KMS-11 (cell line): ENCODE measurements around the gene ATRNL1.

Experiments used
- H2AFZ ChIP-seq: fragments of 200-600 bp; sonication (generic); 2 replicates; pipeline ENCODE4 v1.6.1; 2016; ENCODE audit warnings: antibody characterized with exemption, mixed run types, low read depth
- H3K27ac ChIP-seq: fragments of 200-600 bp; sonication (generic); 2 replicates; pipeline ENCODE4 v1.6.1; 2016; ENCODE audit warnings: mild to moderate bottlenecking, mixed run types
- H3K27me3 ChIP-seq: fragments of 200-600 bp; sonication (generic); 2 replicates; pipeline ENCODE4 v1.6.1; 2017; ENCODE audit warnings: mild to moderate bottlenecking, low read depth, mixed run types, moderate library complexity; ENCODE audit not compliant: insufficient read depth
- H3K36me3 ChIP-seq: fragments of 200-600 bp; sonication (generic); 2 replicates; pipeline ENCODE4 v1.6.1; 2017; ENCODE audit warnings: mild to moderate bottlenecking, mixed run types; ENCODE audit not compliant: insufficient read depth
- H3K4me1 ChIP-seq: fragments of 200-600 bp; sonication (generic); 2 replicates; pipeline ENCODE4 v1.6.1; 2016; ENCODE audit warnings: mild to moderate bottlenecking, low read depth, mixed run types; ENCODE audit not compliant: poor library complexity, severe bottlenecking
- H3K4me2 ChIP-seq: fragments of 200-600 bp; sonication (generic); 2 replicates; pipeline ENCODE4 v1.7.0; 2016; ENCODE audit warnings: mild to moderate bottlenecking, mixed run types
- H3K4me3 ChIP-seq: fragments of 200-600 bp; sonication (generic); IDR thresholded peaks from 2 replicates; pipeline ENCODE4 v1.6.1; 2017; ENCODE audit warnings: low read depth, low read length, mixed read lengths; ENCODE audit not compliant: insufficient read depth
- H3K79me2 ChIP-seq: fragments of 200-600 bp; sonication (generic); 2 replicates; pipeline ENCODE4 v1.6.1; 2016; ENCODE audit warnings: low read depth, mixed run types; ENCODE audit not compliant: insufficient read depth
- H3K9ac ChIP-seq: fragments of 200-600 bp; sonication (generic); 2 replicates; pipeline ENCODE4 v1.6.1; 2016; ENCODE audit warnings: mild to moderate bottlenecking, mixed run types
- H4K20me1 ChIP-seq: fragments of 200-600 bp; sonication (generic); 2 replicates; pipeline ENCODE4 v1.6.1; 2016; ENCODE audit warnings: mild to moderate bottlenecking, mixed run types; ENCODE audit not compliant: insufficient read depth
- TF ChIP-seq, protein P1 (sequence below): fragments of 200-600 bp; sonication (generic); conservative IDR thresholded peaks from 2 replicates; pipeline ENCODE4 v1.6.1; 2017; ENCODE audit warnings: low read depth, mild to moderate bottlenecking, antibody characterized with exemption, low read length, moderate library complexity, mixed read lengths

The ATRNL1 gene

DNA sequence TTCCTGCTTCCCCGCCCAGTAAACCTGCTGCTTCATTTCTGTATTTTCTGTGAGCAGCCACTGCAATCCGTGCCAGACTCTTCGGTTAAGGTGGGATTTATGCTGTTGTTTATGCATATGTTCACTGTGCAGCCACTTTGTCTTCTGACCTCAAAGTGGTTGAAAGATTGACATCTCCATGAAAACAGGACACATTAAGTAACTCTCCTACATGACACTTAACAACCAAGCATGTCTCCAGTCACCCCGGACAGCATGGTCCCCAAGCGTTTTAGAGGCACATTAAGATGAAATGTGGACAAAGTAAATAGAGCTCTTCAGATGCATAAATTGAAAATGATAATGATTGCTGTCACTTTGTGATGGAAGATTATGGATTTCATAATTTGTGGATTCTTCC is 758.5 kb downstream of the ATRNL1 start:
- Histone ChIP-seq H4K20me1 (no peaks in the 10 kb centered on the region), H3K4me2 (no peak overlapping the region), H3K9ac (no peak overlapping the region), H3K27me3 (no peaks in the 10 kb centered on the region), H2AFZ (no peak overlapping the region), H3K79me2 (no peaks in the 10 kb centered on the region), H3K36me3 (no peaks in the 10 kb centered on the region), H3K4me1 (no peaks in the 10 kb centered on the region), H3K27ac (no peak overlapping the region), H3K4me3 (no peak overlapping the region)
- TF ChIP-seq, protein P1, sequence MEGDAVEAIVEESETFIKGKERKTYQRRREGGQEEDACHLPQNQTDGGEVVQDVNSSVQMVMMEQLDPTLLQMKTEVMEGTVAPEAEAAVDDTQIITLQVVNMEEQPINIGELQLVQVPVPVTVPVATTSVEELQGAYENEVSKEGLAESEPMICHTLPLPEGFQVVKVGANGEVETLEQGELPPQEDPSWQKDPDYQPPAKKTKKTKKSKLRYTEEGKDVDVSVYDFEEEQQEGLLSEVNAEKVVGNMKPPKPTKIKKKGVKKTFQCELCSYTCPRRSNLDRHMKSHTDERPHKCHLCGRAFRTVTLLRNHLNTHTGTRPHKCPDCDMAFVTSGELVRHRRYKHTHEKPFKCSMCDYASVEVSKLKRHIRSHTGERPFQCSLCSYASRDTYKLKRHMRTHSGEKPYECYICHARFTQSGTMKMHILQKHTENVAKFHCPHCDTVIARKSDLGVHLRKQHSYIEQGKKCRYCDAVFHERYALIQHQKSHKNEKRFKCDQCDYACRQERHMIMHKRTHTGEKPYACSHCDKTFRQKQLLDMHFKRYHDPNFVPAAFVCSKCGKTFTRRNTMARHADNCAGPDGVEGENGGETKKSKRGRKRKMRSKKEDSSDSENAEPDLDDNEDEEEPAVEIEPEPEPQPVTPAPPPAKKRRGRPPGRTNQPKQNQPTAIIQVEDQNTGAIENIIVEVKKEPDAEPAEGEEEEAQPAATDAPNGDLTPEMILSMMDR, result no peak

DNA sequence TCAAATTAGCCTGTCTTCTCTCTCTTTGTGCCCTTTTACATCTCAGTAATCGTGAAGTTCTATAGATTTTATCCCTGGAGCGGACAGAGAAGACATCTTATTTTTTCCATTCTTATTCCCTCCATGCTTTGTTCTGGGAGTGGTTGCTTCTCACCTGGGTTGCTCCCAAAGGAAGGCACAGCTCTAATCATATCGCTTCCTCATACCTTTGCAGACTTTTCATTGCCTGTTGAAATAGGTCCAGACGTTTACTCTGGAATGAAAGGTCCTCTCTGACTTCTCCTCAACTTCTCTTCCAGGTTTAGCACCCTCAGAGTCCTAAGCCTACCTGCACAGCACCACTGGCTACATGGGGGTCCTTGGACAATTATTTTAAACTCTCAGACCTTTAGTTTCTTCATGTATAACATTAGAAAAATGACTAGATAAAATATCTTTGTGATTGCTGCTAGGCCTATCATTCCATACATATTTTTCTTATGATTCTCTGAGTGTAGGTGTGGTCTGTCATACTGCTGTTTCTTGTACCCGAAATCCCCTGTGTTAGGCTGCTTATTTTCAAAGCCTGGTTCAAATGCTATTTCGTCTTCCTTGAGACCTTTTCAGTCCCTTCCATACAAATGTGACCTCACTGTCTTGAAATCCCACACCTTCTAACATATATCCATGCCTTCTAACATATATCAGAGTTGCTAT is 761.7 kb downstream of the ATRNL1 start:
- Histone ChIP-seq H3K4me2 (no peak overlapping the region), H2AFZ (no peak overlapping the region), H3K4me1 (no peaks in the 10 kb centered on the region), H3K36me3 (no peaks in the 10 kb centered on the region), H3K27ac (no peak overlapping the region), H3K79me2 (no peaks in the 10 kb centered on the region), H3K4me3 (no peak overlapping the region), H3K9ac (no peak overlapping the region), H4K20me1 (no peaks in the 10 kb centered on the region), H3K27me3 (no peaks in the 10 kb centered on the region)
- TF ChIP-seq, protein P1, result no peak

DNA sequence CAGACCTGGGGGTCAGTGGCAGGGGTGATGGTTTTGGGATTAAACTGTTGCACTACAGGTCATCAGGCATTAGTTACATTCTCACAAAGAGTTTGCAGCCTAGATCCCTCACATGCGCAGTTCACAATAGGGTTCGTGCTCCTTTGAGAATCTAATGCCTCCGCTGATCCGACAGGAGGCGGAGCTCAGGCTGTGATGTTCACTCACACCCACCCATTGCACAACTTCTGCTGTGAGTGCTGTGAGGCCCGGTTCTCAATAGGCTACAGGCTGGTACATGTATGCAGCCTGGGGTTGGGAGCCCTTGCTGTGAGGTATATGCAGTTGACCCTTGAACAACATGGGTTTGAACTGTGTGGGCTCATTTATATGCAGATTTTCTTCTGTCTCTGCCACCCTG is 763.4 kb downstream of the ATRNL1 start:
- Histone ChIP-seq H3K4me2 (no peak overlapping the region), H3K4me1 (no peaks in the 10 kb centered on the region), H3K4me3 (no peak overlapping the region), H3K79me2 (no peaks in the 10 kb centered on the region), H3K9ac (no peak overlapping the region), H3K36me3 (no peaks in the 10 kb centered on the region), H4K20me1 (no peaks in the 10 kb centered on the region), H3K27me3 (no peaks in the 10 kb centered on the region), H2AFZ (no peak overlapping the region), H3K27ac (no peak overlapping the region)
- TF ChIP-seq, protein P1, result no peak

DNA sequence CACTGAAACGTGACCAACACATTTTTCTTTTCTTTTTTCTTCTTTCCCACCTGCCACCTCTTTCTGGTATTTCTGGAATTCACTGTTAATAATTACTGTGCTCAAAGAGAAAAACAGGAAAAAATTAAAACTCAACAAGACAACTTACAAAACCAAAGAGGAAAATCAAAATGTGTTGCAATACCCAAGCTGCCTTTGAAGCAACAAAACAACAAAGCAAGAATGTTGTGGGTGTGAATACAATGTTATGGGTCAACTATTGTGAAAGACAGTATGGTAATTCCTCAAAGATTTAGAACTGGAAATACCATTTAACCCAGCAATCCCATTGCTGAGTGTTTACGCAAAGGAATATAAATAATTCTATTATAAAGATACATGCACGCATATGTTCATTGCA is 764.7 kb downstream of the ATRNL1 start:
- H4K20me1 ChIP-seq, result no peaks in the 10 kb centered on the region
- no peak overlapping the region for H3K27ac ChIP-seq
- no peak overlapping the region for H3K4me3 ChIP-seq
- no peak overlapping the region for H2AFZ ChIP-seq
- no peak overlapping the region for H3K4me2 ChIP-seq
- no peaks in the 10 kb centered on the region for H3K79me2 ChIP-seq
- TF ChIP-seq, protein P1, result no peak
- H3K27me3 ChIP-seq, result no peaks in the 10 kb centered on the region
- H3K9ac ChIP-seq, result no peak overlapping the region
- no peaks in the 10 kb centered on the region for H3K4me1 ChIP-seq
- no peaks in the 10 kb centered on the region for H3K36me3 ChIP-seq
